ENCODE measurements around the gene TPT1.

TPT1 gene

GRCh38 chr13:45306966-45307365, 34.0 kb downstream of the TPT1 start:
- no peak overlapping the region for H3K4me3 ChIP-seq (ENCODE audit: insufficient read depth, low read length, poor library complexity, severe bottlenecking)
- H3K27me3 ChIP-seq (ENCODE audit: low read length): no peaks in the 10 kb centered on the region
- H3K9ac ChIP-seq (ENCODE audit: low read length): no peak overlapping the region
- no peak overlapping the region for H2AFZ ChIP-seq (ENCODE audit: low read depth, low read length, severe bottlenecking)
- H3K4me2 ChIP-seq (ENCODE audit: low read depth, low read length, poor library complexity, severe bottlenecking): no peak overlapping the region
- 0 out of 2 replicates have a peak, but pooled peaks cover 4% of the 10 kb centered on the region for H3F3A ChIP-seq (ENCODE audit: insufficient read depth)
- H4K20me1 ChIP-seq (ENCODE audit: low read depth, low read length): no peaks in the 10 kb centered on the region
- H3K9me3 ChIP-seq (ENCODE audit: insufficient read depth, low read length): no peaks in the 10 kb centered on the region
- H3K36me3 ChIP-seq (ENCODE audit: low read length): no peaks in the 10 kb centered on the region
- TF ChIP-seq CTCF (IDR thresholded peaks at IDR 0.05; ENCODE audit: insufficient read depth, low read length, poor library complexity, severe bottlenecking): no peak
- TF ChIP-seq EZH2phosphoT487 (conservative IDR thresholded peaks at IDR 0.05; ENCODE audit: low read length): no peak
- H3K27ac ChIP-seq (ENCODE audit: low read depth, low read length): no peak overlapping the region
- no peaks in the 10 kb centered on the region for H3K79me2 ChIP-seq (ENCODE audit: insufficient read depth, low read length)
- no peaks in the 10 kb centered on the region for H3K9me2 ChIP-seq (replicated peaks; ENCODE audit: insufficient read depth, low read length)

- Histone ChIP-seq H3K9ac (ENCODE audit: low read length) (no peak overlapping the region), H2AFZ (ENCODE audit: low read depth, low read length, severe bottlenecking) (no peak overlapping the region), H3K4me2 (ENCODE audit: low read depth, low read length, poor library complexity, severe bottlenecking) (no peak overlapping the region), H3K27ac (ENCODE audit: low read depth, low read length) (no peak overlapping the region), H3F3A (ENCODE audit: insufficient read depth) (no peaks in the 10 kb centered on the region), H3K79me2 (ENCODE audit: insufficient read depth, low read length) (no peaks in the 10 kb centered on the region), H3K9me3 (ENCODE audit: insufficient read depth, low read length) (no peaks in the 10 kb centered on the region), H3K9me2 (replicated peaks; ENCODE audit: insufficient read depth, low read length) (no peaks in the 10 kb centered on the region), H3K27me3 (ENCODE audit: low read length) (no peaks in the 10 kb centered on the region), H3K4me3 (ENCODE audit: insufficient read depth, low read length, poor library complexity, severe bottlenecking) (no peak overlapping the region), H4K20me1 (ENCODE audit: low read depth, low read length) (no peaks in the 10 kb centered on the region), H3K36me3 (ENCODE audit: low read length) (no peaks in the 10 kb centered on the region)
- TF ChIP-seq EZH2phosphoT487 (conservative IDR thresholded peaks at IDR 0.05; ENCODE audit: low read length) (no peak), CTCF (IDR thresholded peaks at IDR 0.05; ENCODE audit: insufficient read depth, low read length, poor library complexity, severe bottlenecking) (no peak)
Observed at GRCh38 chr13:45305079-45305478, 35.9 kb downstream of the TPT1 start.

- Histone ChIP-seq H3K4me3 (ENCODE audit: insufficient read depth, low read length, poor library complexity, severe bottlenecking) (no peak overlapping the region), H3K9ac (ENCODE audit: low read length) (no peak overlapping the region), H3K4me2 (ENCODE audit: low read depth, low read length, poor library complexity, severe bottlenecking) (no peak overlapping the region), H4K20me1 (ENCODE audit: low read depth, low read length) (no peaks in the 10 kb centered on the region), H3K9me2 (replicated peaks; ENCODE audit: insufficient read depth, low read length) (no peaks in the 10 kb centered on the region), H3K36me3 (ENCODE audit: low read length) (no peaks in the 10 kb centered on the region), H2AFZ (ENCODE audit: low read depth, low read length, severe bottlenecking) (no peak overlapping the region), H3K27me3 (ENCODE audit: low read length) (no peaks in the 10 kb centered on the region), H3K79me2 (ENCODE audit: insufficient read depth, low read length) (no peaks in the 10 kb centered on the region), H3K9me3 (ENCODE audit: insufficient read depth, low read length) (no peaks in the 10 kb centered on the region), H3K27ac (ENCODE audit: low read depth, low read length) (no peak overlapping the region), H3F3A (ENCODE audit: insufficient read depth) (no peaks in the 10 kb centered on the region)
- TF ChIP-seq CTCF (IDR thresholded peaks at IDR 0.05; ENCODE audit: insufficient read depth, low read length, poor library complexity, severe bottlenecking): no peak
- TF ChIP-seq EZH2phosphoT487 (conservative IDR thresholded peaks at IDR 0.05; ENCODE audit: low read length): no peak
Observed at GRCh38 chr13:45303866-45304265, 37.1 kb downstream of the TPT1 start.
